Measurements from ENCODE around the gene SLN.
A peak's percentile ranks its signal among the peaks of the same experiment; 100 is the strongest.

The SLN gene

GRCh38 chr11:107719557-107720302 is 7.9 kb upstream of the SLN start:
- no peaks in the 10 kb centered on the region for H3K4me1 ChIP-seq (ENCODE audit: insufficient read depth, insufficient read length)
- H3K9me3 ChIP-seq (ENCODE audit: insufficient read depth, low read length): no peaks in the 10 kb centered on the region
- no peak overlapping the region for H3K4me3 ChIP-seq (ENCODE audit: insufficient read length, low read depth)
- no peak overlapping the region for H3K9ac ChIP-seq (ENCODE audit: insufficient read length, low read depth)
- H3K27me3 ChIP-seq (ENCODE audit: insufficient read depth, insufficient read length): no peaks in the 10 kb centered on the region
- no peaks in the 10 kb centered on the region for H3K36me3 ChIP-seq (ENCODE audit: insufficient read depth, insufficient read length, low read length)
- no peak for TF ChIP-seq SUZ12 (IDR thresholded peaks at IDR 0.05; ENCODE audit: extremely low read depth, insufficient read depth, insufficient read length)
- no peak for TF ChIP-seq ZNF274 (IDR thresholded peaks at IDR 0.05; ENCODE audit: low read depth, low read length)
- TF ChIP-seq YY1 (IDR thresholded peaks at IDR 0.05; ENCODE audit: insufficient read depth, insufficient read length): no peak
- DNase-seq (ENCODE audit: low read depth, low spot score): no peak

GRCh38 chr11:107719073-107719472 is 7.2 kb upstream of the SLN start:
- Histone ChIP-seq H3K36me3 (ENCODE audit: insufficient read depth, insufficient read length, low read length) (no peaks in the 10 kb centered on the region), H3K27me3 (ENCODE audit: insufficient read depth, insufficient read length) (no peaks in the 10 kb centered on the region), H3K4me3 (ENCODE audit: insufficient read length, low read depth) (no peak overlapping the region), H3K9ac (ENCODE audit: insufficient read length, low read depth) (no peak overlapping the region), H3K9me3 (ENCODE audit: insufficient read depth, low read length) (no peaks in the 10 kb centered on the region), H3K4me1 (ENCODE audit: insufficient read depth, insufficient read length) (no peaks in the 10 kb centered on the region)
- TF ChIP-seq ZNF274 (IDR thresholded peaks at IDR 0.05; ENCODE audit: low read depth, low read length) (no peak), YY1 (IDR thresholded peaks at IDR 0.05; ENCODE audit: insufficient read depth, insufficient read length) (no peak), SUZ12 (IDR thresholded peaks at IDR 0.05; ENCODE audit: extremely low read depth, insufficient read depth, insufficient read length) (no peak)
- no peak for DNase-seq (ENCODE audit: low read depth, low spot score)

GRCh38 chr11:107716884-107717532 is 5.2 kb upstream of the SLN start:
- Histone ChIP-seq H3K36me3 (ENCODE audit: insufficient read depth, insufficient read length, low read length) (no peaks in the 10 kb centered on the region), H3K9me3 (ENCODE audit: insufficient read depth, low read length) (no peaks in the 10 kb centered on the region), H3K4me1 (ENCODE audit: insufficient read depth, insufficient read length) (no peaks in the 10 kb centered on the region), H3K4me3 (ENCODE audit: insufficient read length, low read depth) (no peak overlapping the region), H3K27me3 (ENCODE audit: insufficient read depth, insufficient read length) (no peaks in the 10 kb centered on the region), H3K9ac (ENCODE audit: insufficient read length, low read depth) (no peak overlapping the region)
- TF ChIP-seq ZNF274 (IDR thresholded peaks at IDR 0.05; ENCODE audit: low read depth, low read length) (no peak), SUZ12 (IDR thresholded peaks at IDR 0.05; ENCODE audit: extremely low read depth, insufficient read depth, insufficient read length) (no peak), YY1 (IDR thresholded peaks at IDR 0.05; ENCODE audit: insufficient read depth, insufficient read length) (no peak)
- DNase-seq (ENCODE audit: low read depth, low spot score): no peak

- TF ChIP-seq YY1 (IDR thresholded peaks at IDR 0.05; ENCODE audit: insufficient read depth, insufficient read length): no peak
- no peak for DNase-seq (ENCODE audit: low read depth, low spot score)
- no peaks in the 10 kb centered on the region for H3K9me3 ChIP-seq (ENCODE audit: insufficient read depth, low read length)
- H3K27me3 ChIP-seq (ENCODE audit: insufficient read depth, insufficient read length): no peaks in the 10 kb centered on the region
- H3K4me1 ChIP-seq (ENCODE audit: insufficient read depth, insufficient read length): no peaks in the 10 kb centered on the region
- H3K4me3 ChIP-seq (ENCODE audit: insufficient read length, low read depth): no peak overlapping the region
- no peaks in the 10 kb centered on the region for H3K36me3 ChIP-seq (ENCODE audit: insufficient read depth, insufficient read length, low read length)
- H3K9ac ChIP-seq (ENCODE audit: insufficient read length, low read depth): no peak overlapping the region
Measured at GRCh38 chr11:107713009-107713408, 1.2 kb upstream of the SLN start.

- Histone ChIP-seq H3K9ac (ENCODE audit: insufficient read length, low read depth) (no peak overlapping the region), H3K27me3 (ENCODE audit: insufficient read depth, insufficient read length) (no peaks in the 10 kb centered on the region), H3K36me3 (ENCODE audit: insufficient read depth, insufficient read length, low read length) (no peaks in the 10 kb centered on the region), H3K4me1 (ENCODE audit: insufficient read depth, insufficient read length) (peaks cover 2% of the 10 kb centered on the region), H3K4me3 (ENCODE audit: insufficient read length, low read depth) (no peak overlapping the region), H3K9me3 (ENCODE audit: insufficient read depth, low read length) (no peaks in the 10 kb centered on the region)
- no peak for TF ChIP-seq YY1 (IDR thresholded peaks at IDR 0.05; ENCODE audit: insufficient read depth, insufficient read length)
- TF ChIP-seq SUZ12 (IDR thresholded peaks at IDR 0.05; ENCODE audit: extremely low read depth, insufficient read depth, insufficient read length): no peak
- no peak for TF ChIP-seq ZNF274 (IDR thresholded peaks at IDR 0.05; ENCODE audit: low read depth, low read length)
- no peak for DNase-seq (ENCODE audit: low read depth, low spot score)
Measured at GRCh38 chr11:107710301-107710700, 1.6 kb downstream of the SLN start.

- no peak for TF ChIP-seq SUZ12 (IDR thresholded peaks at IDR 0.05; ENCODE audit: extremely low read depth, insufficient read depth, insufficient read length)
- TF ChIP-seq ZNF274 (IDR thresholded peaks at IDR 0.05; ENCODE audit: low read depth, low read length): no peak
- no peak for TF ChIP-seq YY1 (IDR thresholded peaks at IDR 0.05; ENCODE audit: insufficient read depth, insufficient read length)
- Histone ChIP-seq H3K27me3 (ENCODE audit: insufficient read depth, insufficient read length) (no peaks in the 10 kb centered on the region), H3K9ac (ENCODE audit: insufficient read length, low read depth) (no peak overlapping the region), H3K36me3 (ENCODE audit: insufficient read depth, insufficient read length, low read length) (no peaks in the 10 kb centered on the region), H3K4me1 (ENCODE audit: insufficient read depth, insufficient read length) (peaks cover 2% of the 10 kb centered on the region), H3K4me3 (ENCODE audit: insufficient read length, low read depth) (no peak overlapping the region), H3K9me3 (ENCODE audit: insufficient read depth, low read length) (no peaks in the 10 kb centered on the region)
- no peak for DNase-seq (ENCODE audit: low read depth, low spot score)
Measured at GRCh38 chr11:107708792-107709191, 3.1 kb downstream of the SLN start.

GRCh38 chr11:107707807-107708206 is 4.0 kb downstream of the SLN start:
- Histone ChIP-seq H3K4me1 (ENCODE audit: insufficient read depth, insufficient read length) (peaks cover 2% of the 10 kb centered on the region), H3K36me3 (ENCODE audit: insufficient read depth, insufficient read length, low read length) (no peaks in the 10 kb centered on the region), H3K27me3 (ENCODE audit: insufficient read depth, insufficient read length) (no peaks in the 10 kb centered on the region), H3K9me3 (ENCODE audit: insufficient read depth, low read length) (no peaks in the 10 kb centered on the region), H3K9ac (ENCODE audit: insufficient read length, low read depth) (no peak overlapping the region), H3K4me3 (ENCODE audit: insufficient read length, low read depth) (no peak overlapping the region)
- DNase-seq (ENCODE audit: low read depth, low spot score): peak; percentile 75
- TF ChIP-seq SUZ12 (IDR thresholded peaks at IDR 0.05; ENCODE audit: extremely low read depth, insufficient read depth, insufficient read length): no peak
- no peak for TF ChIP-seq ZNF274 (IDR thresholded peaks at IDR 0.05; ENCODE audit: low read depth, low read length)
- TF ChIP-seq YY1 (IDR thresholded peaks at IDR 0.05; ENCODE audit: insufficient read depth, insufficient read length): no peak

Measured in NT2/D1 (cell line).